Upper lobe of left lung (tissue), 4 donors: ENCODE measurements around the gene VAV3.

ENCODE experiments used
- POLR2A ChIP-seq, 4 donors: fragments of 450-650 bp; IDR thresholded peaks; one replicate each; pipeline ENCODE4 v1.5.1; 2016 to 2017; ENCODE audit warnings: antibody characterized with exemption in 4 of 4, mild to moderate bottlenecking in 2 of 4
- POLR2AphosphoS5 ChIP-seq, 2 donors: sonication (generic); formaldehyde crosslinking; IDR thresholded peaks; one replicate each; pipeline ENCODE4 v1.5.1; 2017; ENCODE audit warnings: antibody characterized with exemption in 2 of 2
- TF ChIP-seq, protein P1 (sequence below), 6 experiments: fragments of 450-650 bp in 4 of 6; fragments of 200-600 bp in 2 of 6; sonication (generic) in 2 of 6; IDR thresholded peaks; one replicate each; pipeline ENCODE4 v1.5.1; 2016 to 2019; ENCODE audit warnings: antibody characterized with exemption in 6 of 6

DNA sequence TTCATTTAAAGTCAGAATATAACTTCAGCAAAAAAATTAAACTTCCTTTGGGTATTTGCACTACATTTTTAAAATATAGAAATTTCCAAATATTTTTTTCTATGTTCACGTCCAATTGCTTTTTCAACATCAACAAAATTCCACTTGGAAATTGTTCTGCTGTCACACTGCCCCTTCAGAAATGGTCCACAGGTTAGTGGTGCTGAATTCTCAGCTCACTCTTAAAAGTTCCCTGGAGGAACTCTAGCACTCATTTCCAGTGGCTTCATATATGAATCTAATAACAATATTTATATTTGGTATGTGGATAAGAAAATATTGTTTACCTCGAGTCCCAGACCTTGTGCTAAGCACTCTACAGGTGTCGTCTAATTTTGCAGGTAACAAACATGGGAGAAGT lies 27.4 kb upstream of the VAV3 start:
- TF ChIP-seq, protein P1, sequence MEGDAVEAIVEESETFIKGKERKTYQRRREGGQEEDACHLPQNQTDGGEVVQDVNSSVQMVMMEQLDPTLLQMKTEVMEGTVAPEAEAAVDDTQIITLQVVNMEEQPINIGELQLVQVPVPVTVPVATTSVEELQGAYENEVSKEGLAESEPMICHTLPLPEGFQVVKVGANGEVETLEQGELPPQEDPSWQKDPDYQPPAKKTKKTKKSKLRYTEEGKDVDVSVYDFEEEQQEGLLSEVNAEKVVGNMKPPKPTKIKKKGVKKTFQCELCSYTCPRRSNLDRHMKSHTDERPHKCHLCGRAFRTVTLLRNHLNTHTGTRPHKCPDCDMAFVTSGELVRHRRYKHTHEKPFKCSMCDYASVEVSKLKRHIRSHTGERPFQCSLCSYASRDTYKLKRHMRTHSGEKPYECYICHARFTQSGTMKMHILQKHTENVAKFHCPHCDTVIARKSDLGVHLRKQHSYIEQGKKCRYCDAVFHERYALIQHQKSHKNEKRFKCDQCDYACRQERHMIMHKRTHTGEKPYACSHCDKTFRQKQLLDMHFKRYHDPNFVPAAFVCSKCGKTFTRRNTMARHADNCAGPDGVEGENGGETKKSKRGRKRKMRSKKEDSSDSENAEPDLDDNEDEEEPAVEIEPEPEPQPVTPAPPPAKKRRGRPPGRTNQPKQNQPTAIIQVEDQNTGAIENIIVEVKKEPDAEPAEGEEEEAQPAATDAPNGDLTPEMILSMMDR (IDR thresholded peaks at IDR 0.05) = no peak
- TF ChIP-seq POLR2AphosphoS5 (IDR thresholded peaks at IDR 0.05) (no peak), POLR2A (IDR thresholded peaks at IDR 0.05) (no peak)
